Left renal cortex interstitium (tissue), 4 donors: ENCODE data around the gene ATOSB. TPM values are rescaled to one million over a fixed set of nuclear protein-coding genes. Genes with fewer than 3 reads are reported as not detected.
A peak's percentile ranks its signal among the peaks of the same experiment; 100 is the strongest.

Source experiments
- DNase-seq, 4 donors: peaks; one replicate each; pipeline ENCODE4 v3.0.0-alpha.2; 2013; ENCODE audit warnings: low read depth in 4 of 4, low spot score in 2 of 4, missing footprints in 1 of 4
- polyA plus RNA-seq, 4 donors: library from polyadenylated mRNA; unstranded; fragments of 120-200 nt; gene quantifications; one replicate each; pipeline ENCODE4 v1.2.1, GENCODE V29; 2013; ENCODE audit not compliant: insufficient read length in 4 of 4

Gene ATOSB
- polyA plus RNA-seq, 4 donors: 13.1 to 15.5 (median 13.6) TPM

DNA sequence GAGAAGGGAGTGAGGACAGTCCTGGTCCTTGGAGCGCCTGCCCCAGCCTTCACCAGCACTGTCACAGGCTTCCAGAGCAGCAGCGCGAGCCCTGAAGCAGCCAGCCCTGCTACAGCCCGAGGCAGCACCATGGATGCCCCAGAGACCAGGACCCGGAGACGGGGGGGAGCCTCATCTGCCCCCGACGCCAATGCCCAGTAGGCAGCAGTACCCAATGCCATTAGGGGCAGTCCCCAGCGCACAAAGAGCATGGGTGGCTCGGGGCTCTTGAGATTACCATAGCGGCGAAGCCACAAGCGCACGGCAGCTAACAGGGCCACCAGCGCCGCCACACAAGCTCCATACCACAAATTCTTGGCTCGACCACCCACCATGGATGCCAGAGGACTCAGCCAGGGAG lies 24.1 kb downstream of the ATOSB start:
- no peak for DNase-seq

DNA sequence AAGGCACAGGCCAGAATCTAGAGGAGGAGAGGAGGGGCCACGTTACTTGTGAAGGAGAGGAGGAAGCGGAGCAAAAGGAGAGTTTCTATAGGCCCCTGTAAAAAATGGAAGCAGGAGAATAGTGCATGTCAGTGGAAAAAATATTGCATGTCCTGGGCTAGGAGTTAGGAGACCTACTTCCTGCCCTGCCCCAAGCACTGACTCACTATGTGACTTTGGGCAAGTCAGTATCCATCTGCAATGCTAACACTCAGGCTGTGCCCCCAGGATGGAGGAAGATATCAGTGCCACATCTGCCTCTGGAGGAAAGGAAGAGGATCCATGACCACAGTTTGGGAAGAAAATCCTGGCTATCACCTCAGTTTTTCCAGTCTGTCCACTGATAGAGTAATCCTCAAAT lies 26.2 kb downstream of the ATOSB start:
- DNase-seq: no peak

DNA sequence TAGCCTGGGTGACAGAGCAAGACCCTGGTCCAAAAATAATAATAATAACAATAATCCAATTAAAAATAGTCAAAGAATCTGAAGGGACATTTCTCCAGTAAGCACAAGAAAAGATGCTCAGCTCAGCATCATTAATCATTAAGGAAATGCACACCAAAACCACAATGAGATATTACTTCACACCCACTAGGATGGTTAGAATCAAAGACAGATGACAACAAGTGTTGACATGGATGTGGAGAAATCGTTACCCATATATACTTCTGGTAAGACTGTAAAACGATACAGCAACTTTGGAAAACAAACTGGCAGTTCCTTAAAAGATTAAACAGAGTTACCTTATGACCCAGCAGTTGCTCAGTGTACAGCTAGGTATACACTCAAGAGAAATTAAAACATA lies 30.6 kb downstream of the ATOSB start:
- DNase-seq: no peak

- peak; percentile 80 to 91 (median 90) for DNase-seq
Observed at GRCh38 chr9:35079426-35080341, 36.0 kb downstream of the ATOSB start, which contains the start of gene FANCG. Gene FANCG, minus strand, starts transcription at chr9:35079942. Its CDS starts 418 bp downstream, at chr9:35079524.

DNA sequence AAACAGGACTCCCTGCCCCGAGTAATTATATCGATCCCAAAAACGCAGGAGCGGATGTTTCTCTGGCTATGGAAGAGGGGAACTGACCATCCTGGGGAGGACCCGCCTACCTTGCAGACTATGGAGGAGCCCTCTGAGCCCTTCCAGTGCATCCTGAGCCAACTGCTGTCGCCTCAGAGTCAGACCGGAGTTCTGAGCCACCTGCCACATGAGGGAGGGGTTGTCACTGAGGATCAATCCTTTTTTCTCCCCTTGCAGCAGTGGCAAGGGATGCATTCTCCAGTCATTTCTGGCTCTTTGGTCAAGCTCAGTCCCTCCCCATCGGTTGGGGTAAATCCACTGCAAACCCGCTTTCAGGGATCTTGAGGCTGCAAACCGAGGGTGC lies 36.6 kb downstream of the ATOSB start:
- DNase-seq: no peak

DNA sequence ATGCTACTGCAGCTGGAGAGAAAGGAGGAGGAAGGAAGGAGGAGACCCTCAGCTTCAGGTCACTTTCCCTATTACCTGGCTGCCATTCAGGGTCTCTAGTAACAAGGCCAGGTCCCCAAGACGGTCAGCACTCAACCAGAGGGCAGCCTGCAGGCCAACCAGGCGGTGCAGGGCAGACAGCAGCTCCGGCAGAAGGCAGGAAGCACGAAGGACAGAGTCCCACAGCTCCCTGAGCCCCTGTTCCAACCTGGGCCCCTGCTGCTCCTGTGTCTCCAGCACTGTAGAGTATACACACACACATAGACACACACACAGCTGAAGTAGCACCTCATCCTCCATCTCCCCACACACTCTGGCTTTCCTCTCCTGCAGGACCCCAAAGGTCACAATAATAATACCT lies 37.6 kb downstream of the ATOSB start:
- no peak for DNase-seq

DNA sequence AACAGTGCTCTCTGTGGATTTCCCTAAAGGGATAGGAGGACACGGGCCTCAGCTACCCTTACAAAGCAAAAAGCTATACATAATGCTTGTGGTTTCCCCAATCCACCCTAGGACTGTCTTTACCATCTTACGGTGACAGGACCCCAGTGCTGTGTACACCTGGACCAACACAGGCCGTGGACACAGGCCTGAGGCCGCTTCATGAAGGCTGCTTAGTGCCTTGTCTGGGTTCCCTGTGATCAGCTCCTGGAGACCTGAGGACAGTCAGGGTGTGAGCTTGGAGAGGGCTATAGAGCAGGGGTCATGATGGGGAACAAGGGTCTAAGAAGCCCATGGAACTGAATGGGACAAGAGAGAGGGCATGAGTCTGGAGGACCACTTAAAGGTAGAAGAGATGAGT lies 38.8 kb downstream of the ATOSB start:
- DNase-seq: no peak

- DNase-seq: no peak
Observed at GRCh38 chr9:35075358-35075757, 40.3 kb downstream of the ATOSB start.

GRCh38 chr9:35074791-35075190 lies 40.9 kb downstream of the ATOSB start:
- no peak for DNase-seq

GRCh38 chr9:35074141-35074540 lies 41.5 kb downstream of the ATOSB start:
- DNase-seq: no peak

- no peak for DNase-seq
Observed at GRCh38 chr9:35073279-35073612, 42.4 kb downstream of the ATOSB start.

- DNase-seq: peak; percentile 91 to 96 (median 92)
Observed at GRCh38 chr9:35072461-35073278, 43.0 kb downstream of the ATOSB start, which contains the start of gene VCP. Gene VCP, minus strand, starts transcription at chr9:35072625. Its CDS starts 272 bp downstream, at chr9:35072353.

- peak; percentile 71 to 75 (median 72) for DNase-seq
Observed at GRCh38 chr9:35071814-35072460, 43.7 kb downstream of the ATOSB start.

DNA sequence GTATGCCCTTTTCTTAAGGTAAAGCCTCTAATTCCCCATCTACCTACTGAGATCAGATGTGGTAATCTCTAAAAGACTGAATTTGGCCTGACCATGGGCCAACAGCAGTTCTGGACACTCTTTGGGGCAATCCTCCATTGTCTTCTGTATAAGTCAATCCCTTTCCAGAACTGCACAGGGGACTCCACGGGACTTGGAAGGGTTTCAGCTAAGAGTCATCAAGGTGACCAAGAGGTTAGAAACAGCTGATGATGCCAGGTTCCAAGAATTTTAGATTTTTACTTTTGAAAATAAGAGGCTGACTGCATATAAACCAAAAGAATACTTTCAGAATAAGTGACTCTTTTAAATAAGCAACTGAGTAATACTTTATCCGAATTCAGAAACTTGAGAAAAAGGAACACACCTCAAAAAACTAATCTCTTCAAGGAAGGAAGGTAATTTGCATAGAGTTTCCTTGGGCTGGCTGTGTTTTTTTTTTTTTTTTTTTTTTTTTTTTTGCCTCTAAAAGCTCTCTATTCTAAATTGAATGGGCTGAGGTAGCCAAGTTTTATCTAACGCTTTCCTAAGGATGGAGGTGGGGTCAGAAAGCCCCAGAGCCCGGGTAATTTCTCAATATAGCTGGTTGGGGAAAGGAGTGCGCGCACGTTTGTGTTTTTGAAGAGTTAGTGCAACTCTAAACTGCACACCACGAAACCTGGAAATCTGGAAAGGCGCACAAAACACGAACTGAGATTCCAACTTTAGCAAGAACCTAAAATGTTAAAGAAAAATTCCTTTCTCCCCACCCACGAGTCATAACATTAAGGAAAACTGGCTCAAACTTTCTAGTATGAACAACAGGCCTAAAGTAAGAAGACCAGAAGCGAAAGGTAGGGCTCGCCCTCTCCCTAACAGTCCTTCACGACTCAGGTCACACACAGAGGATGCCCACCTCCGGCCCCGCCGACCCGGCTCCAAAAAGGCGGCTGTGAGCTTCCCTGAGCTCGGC lies 44.5 kb downstream of the ATOSB start:
- DNase-seq: no peak

- DNase-seq: no peak
Observed at GRCh38 chr9:35069020-35069419, 46.6 kb downstream of the ATOSB start.

- no peak for DNase-seq
Observed at GRCh38 chr9:35067056-35067455, 48.6 kb downstream of the ATOSB start.

DNA sequence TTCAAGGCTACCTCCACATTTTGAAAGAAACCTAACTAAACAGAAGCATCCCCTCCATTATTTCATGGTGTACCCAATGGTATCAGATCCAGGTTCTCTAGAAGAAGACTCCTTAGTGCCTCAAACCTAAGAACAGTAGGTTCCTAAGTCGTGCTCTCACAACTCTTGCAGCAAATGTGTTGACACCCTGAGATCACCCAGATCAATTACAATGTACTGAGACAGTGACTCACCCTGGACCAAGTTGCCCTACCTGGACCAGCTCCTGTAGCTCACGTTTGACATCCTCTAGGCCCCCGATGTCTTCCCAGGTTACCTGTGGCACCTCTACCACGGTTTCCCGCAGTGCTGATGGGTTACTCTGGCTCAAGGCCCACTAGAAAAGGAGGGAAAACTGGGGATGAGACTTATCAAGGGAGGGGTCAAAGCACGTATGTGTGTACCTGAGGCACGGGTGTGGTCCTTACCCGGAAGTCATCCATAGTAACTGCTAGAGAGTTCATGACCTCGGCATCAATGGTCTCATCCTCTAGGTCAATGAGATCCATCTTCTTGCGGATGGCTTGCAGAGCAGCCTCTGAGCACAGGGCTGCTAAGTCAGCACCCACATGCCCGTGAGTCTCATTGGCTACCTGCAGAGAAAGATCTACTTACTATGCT lies 55.0 kb downstream of the ATOSB start:
- no peak for DNase-seq

GRCh38 chr9:35059438-35059837 lies 56.2 kb downstream of the ATOSB start:
- DNase-seq: no peak

GRCh38 chr9:35057271-35057620 lies 58.4 kb downstream of the ATOSB start:
- DNase-seq: no peak
